Breast epithelium (tissue), 4 donors: Measurements from ENCODE around the gene KRTAP4-6. TPM values are rescaled to one million over a fixed set of nuclear protein-coding genes. Genes with fewer than 3 reads are reported as not detected.
"Not testable (repeated sequence)": the region's sequence is repeated elsewhere in the genome, so short reads cannot be mapped to it uniquely, and the experiment has no call there.

ENCODE experiments used
- DNase-seq, 2 donors: peaks; one replicate each; pipeline ENCODE4 v3.0.0-alpha.2; 2019; ENCODE audit warnings: low spot score in 2 of 2
- H3K27ac ChIP-seq, 2 donors: fragments of 200-600 bp; sonication (generic) in 1 of 2; one replicate each; pipeline ENCODE4 v1.5.1; 2016 to 2019; ENCODE audit warnings: mild to moderate bottlenecking in 1 of 2
- H3K27me3 ChIP-seq, 2 donors: fragments of 200-600 bp; sonication (generic) in 1 of 2; one replicate each; pipeline versions ENCODE4 v1.5.1 to v1.6.0; 2017 to 2019; ENCODE audit warnings: control low read depth in 1 of 2, mild to moderate bottlenecking in 1 of 2
- H3K36me3 ChIP-seq: fragments of 200-600 bp; one replicate; pipeline ENCODE4 v1.5.1; 2019
- H3K4me1 ChIP-seq, 2 donors: fragments of 200-600 bp; sonication (generic); one replicate each; pipeline ENCODE4 v1.5.1; 2016 to 2019; ENCODE audit warnings: control low read depth in 1 of 2
- H3K4me3 ChIP-seq, 3 donors: fragments of 200-600 bp; sonication (generic); 1 replicate in 2 of 3; 2 replicates in 1 of 3; pipeline ENCODE4 v1.5.1; 2016 to 2019; ENCODE audit warnings: mild to moderate bottlenecking in 3 of 3, moderate library complexity in 2 of 3
- H3K9me3 ChIP-seq, 2 donors: fragments of 200-600 bp; sonication (generic) in 1 of 2; one replicate each; pipeline ENCODE4 v1.5.1; 2016 to 2019; ENCODE audit warnings: control low read depth in 1 of 2
- POLR2A ChIP-seq: fragments of 450-650 bp; IDR thresholded peaks from one replicate; pipeline ENCODE4 v1.6.1; 2016; ENCODE audit warnings: antibody characterized with exemption, mild to moderate bottlenecking, moderate library complexity
- POLR2AphosphoS5 ChIP-seq, 3 donors: sonication (generic); formaldehyde crosslinking; IDR thresholded peaks; one replicate each; pipeline ENCODE4 v1.6.1; 2017; ENCODE audit warnings: antibody characterized with exemption in 3 of 3
- intact Hi-C: fragments of 100-400 bp; cut with DNase I; formaldehyde crosslinking; loops from one replicate; pipeline ENCODE4 v1.15.1; 2023; ENCODE audit warnings: low total_unique reads
- total RNA-seq, 3 donors: library from RNA; depleted of rRNA; stranded (reverse); fragments of >200 nt; gene quantifications; one replicate each; pipeline ENCODE4 v1.1.0, GENCODE V29; 2016
- TF ChIP-seq, protein P1 (sequence below), 3 donors: fragments of 450-650 bp; IDR thresholded peaks; one replicate each; pipeline ENCODE4 v1.5.1; 2016 to 2017; ENCODE audit warnings: antibody characterized with exemption in 3 of 3, mild to moderate bottlenecking in 3 of 3, moderate library complexity in 3 of 3

KRTAP4-6 gene
- total RNA-seq, 3 donors from 2014 or later: not detected

DNA sequence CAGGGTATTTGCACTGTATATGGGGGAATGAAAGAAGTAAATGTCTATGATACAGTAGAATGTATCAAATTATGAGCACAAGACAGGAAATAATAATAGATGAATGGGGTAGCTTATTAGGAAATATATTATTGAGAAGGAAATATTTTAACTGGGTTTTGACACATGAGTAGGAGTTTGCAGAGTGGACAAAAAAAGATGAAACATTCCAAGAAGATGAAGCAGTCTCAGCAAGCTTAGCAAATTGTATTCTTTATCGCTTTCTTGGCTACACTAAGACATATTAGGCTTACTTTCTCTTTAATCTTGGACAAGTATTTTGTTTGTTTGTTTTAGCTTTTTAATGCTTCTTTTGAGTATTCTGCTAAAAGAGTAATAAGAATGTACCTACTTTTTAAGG is 36.4 kb downstream of the KRTAP4-6 start:
- Histone ChIP-seq H3K27ac (no peak overlapping the region), H3K27me3 (no peaks in the 10 kb centered on the region), H3K4me3 (no peak overlapping the region), H3K4me1 (no peaks in the 10 kb centered on the region), H3K9me3 (no peaks in the 10 kb centered on the region), H3K36me3 (no peaks in the 10 kb centered on the region)
- intact Hi-C loops: loop anchor here (5.0 kb wide), 1 partner anchor 122 kb away; the partner anchor contains the start of gene KRT40
- no peak for DNase-seq
- TF ChIP-seq POLR2AphosphoS5 (IDR thresholded peaks at IDR 0.05): no peak
- no peak for TF ChIP-seq POLR2A
- TF ChIP-seq, protein P1, sequence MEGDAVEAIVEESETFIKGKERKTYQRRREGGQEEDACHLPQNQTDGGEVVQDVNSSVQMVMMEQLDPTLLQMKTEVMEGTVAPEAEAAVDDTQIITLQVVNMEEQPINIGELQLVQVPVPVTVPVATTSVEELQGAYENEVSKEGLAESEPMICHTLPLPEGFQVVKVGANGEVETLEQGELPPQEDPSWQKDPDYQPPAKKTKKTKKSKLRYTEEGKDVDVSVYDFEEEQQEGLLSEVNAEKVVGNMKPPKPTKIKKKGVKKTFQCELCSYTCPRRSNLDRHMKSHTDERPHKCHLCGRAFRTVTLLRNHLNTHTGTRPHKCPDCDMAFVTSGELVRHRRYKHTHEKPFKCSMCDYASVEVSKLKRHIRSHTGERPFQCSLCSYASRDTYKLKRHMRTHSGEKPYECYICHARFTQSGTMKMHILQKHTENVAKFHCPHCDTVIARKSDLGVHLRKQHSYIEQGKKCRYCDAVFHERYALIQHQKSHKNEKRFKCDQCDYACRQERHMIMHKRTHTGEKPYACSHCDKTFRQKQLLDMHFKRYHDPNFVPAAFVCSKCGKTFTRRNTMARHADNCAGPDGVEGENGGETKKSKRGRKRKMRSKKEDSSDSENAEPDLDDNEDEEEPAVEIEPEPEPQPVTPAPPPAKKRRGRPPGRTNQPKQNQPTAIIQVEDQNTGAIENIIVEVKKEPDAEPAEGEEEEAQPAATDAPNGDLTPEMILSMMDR (IDR thresholded peaks at IDR 0.05): no peak

DNA sequence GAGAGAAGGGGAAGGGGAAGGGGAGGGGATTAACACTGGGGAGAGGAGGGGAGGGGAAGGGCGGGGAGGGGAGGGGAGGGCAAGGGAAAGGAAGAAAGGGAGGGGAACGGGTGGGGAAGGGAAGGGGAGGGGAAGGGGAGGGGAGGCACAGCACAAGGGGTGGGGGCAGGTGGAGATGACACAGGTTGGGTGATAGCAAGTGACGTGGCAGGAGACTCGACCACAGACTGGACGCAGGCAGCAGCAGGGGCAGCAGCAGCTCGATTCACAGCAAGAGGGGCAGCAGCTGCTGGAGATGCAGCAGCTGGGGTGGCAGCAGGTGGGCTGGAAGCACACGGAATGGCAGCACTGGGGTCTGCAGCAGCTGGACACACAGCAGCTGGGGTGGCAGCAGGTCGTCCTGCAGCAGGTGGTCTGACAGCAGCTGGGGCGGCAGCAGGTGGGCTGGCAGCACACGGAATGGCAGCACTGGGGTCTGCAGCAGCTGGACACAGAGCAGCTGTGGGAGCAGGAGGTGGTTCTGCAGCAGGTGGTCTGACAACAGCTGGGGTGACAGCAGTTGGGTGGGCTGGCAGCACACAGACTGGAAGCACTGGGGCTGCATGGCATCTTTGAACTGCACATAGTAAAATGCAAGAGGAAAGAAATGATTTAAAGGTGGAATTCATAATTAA is 38.6 kb downstream of the KRTAP4-6 start, which contains the start of gene KRTAP4-16:
TSS of gene KRTAP4-16 (minus strand) at position 624 of the 674 bp plus-strand sequence. CDS start at position 624, 0 bp downstream.
- H3K9me3 ChIP-seq: no peaks in the 10 kb centered on the region
- no peak within 1 kb of the TSS for H3K4me3 ChIP-seq
- no peak within 1 kb of the TSS for H3K27ac ChIP-seq
- intact Hi-C loops: loop anchor here (5.0 kb wide), 1 partner anchor 119 kb away; the partner anchor contains the start of gene KRT40
- TF ChIP-seq POLR2A (no peak), POLR2AphosphoS5 (IDR thresholded peaks at IDR 0.05) (no peak)
- TF ChIP-seq, protein P1 (IDR thresholded peaks at IDR 0.05): no peak
- no peak for DNase-seq
- no peaks in the 10 kb centered on the region for H3K36me3 ChIP-seq
- H3K27me3 ChIP-seq: no peaks in the 10 kb centered on the region
- H3K4me1 ChIP-seq: no peaks in the 10 kb centered on the region

DNA sequence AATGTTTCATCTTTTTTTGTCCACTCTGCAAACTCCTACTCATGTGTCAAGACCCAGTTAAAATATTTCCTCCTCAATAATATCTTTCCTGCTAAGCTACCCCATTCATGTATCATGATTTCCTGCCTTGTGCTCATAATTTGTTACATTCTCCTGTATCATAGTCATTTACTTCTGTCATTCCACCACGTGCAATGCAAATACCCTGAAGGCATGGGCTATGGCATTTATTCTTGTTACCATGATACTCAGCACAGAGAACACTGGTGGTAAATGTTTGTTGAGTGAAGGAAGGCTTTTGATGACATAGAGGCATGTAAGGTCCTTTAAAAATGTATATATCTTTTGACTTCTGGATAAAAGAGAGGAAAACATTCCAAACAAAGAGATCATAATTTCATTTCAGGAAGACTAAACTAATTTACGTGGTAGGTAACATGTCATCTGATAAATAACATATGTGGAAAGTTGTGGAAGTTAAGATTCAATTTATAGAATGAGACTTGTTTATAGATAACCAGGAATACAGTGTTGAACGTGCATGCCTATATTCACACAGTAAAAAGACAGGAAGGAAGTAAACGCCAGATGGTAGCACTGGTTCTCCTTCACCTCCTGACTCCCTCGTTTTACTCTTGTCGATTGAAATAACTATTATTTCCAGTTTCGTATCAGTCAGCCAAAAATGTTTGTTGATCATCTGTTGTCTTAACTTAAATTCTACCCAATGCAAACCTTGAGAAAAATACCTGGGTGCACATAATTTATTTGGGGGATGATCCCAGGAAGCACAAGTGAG is 40.5 kb downstream of the KRTAP4-6 start:
- H3K27me3 ChIP-seq, H3K27ac ChIP-seq, H3K4me3 ChIP-seq, H3K4me1 ChIP-seq, DNase-seq, H3K9me3 ChIP-seq, H3K36me3 ChIP-seq: not testable (repeated sequence)
- intact Hi-C loops: loop anchor here (5.0 kb wide), 1 partner anchor 118 kb away; the partner anchor contains the start of gene KRT40

DNA sequence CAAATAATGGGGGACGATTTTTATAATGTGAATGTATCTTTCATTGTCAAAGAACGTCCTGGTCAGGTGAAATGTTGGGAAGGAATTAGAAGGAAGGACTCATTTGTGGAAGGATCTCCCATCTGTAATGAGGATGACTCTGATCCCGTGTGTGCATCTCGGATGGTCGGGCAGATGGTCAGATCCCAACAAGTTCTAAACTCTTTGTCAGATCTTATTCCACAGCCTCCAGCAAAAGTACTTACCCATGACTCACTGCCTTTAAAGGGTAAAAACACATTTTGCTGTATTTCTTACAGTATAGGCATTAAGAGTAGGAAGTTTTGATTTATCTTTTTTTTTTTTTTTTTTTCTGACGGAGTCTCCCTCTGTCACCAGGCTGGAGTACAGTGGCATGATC is 41.9 kb downstream of the KRTAP4-6 start:
- intact Hi-C loops: no loop called here
- no peaks in the 10 kb centered on the region for H3K9me3 ChIP-seq
- no peak for DNase-seq
- H3K27ac ChIP-seq: no peak overlapping the region
- TF ChIP-seq, protein P1 (IDR thresholded peaks at IDR 0.05): no peak
- TF ChIP-seq POLR2A: no peak
- no peak for TF ChIP-seq POLR2AphosphoS5 (IDR thresholded peaks at IDR 0.05)
- H3K4me3 ChIP-seq: no peak overlapping the region
- H3K4me1 ChIP-seq: no peaks in the 10 kb centered on the region
- no peaks in the 10 kb centered on the region for H3K36me3 ChIP-seq
- H3K27me3 ChIP-seq: no peaks in the 10 kb centered on the region

DNA sequence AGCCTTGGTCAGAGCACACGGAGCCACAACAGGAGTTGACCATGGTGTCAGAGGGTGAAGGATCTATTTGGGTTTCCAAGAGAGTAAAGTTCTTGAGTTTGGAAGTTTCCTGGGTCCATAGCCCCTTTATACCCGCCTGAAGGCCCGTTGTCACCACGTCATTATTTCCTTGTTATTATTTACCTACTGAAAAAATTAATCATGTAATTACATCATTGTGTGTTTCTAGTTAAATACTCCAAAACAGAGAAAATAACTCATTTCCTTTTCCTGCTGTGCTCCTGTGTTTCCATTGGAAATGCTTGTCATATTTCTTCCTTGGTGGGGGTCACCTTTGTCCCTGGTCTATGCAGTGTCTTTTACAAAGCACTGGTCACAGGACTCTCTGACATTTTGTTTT is 42.3 kb downstream of the KRTAP4-6 start, which contains the start of gene KRTAP4-8:
TSS of gene KRTAP4-8 (minus strand) at position 101 of the 400 bp plus-strand sequence. CDS start at position 43, 58 bp downstream.
- DNase-seq: no peak
- no peaks in the 10 kb centered on the region for H3K36me3 ChIP-seq
- no peaks in the 10 kb centered on the region for H3K27me3 ChIP-seq
- intact Hi-C loops: no loop called here
- TF ChIP-seq, protein P1 (IDR thresholded peaks at IDR 0.05): no peak
- no peak for TF ChIP-seq POLR2AphosphoS5 (IDR thresholded peaks at IDR 0.05)
- TF ChIP-seq POLR2A: no peak
- H3K27ac ChIP-seq: no peak within 1 kb of the TSS
- no peak within 1 kb of the TSS for H3K4me3 ChIP-seq
- H3K4me1 ChIP-seq: no peaks in the 10 kb centered on the region
- no peaks in the 10 kb centered on the region for H3K9me3 ChIP-seq
